Body of pancreas (tissue), 4 donors: ENCODE measurements around the gene DIRAS1.

ENCODE experiments used
- POLR2A ChIP-seq, 3 donors: fragments of 450-650 bp; IDR thresholded peaks; one replicate each; pipeline ENCODE4 v1.6.1; 2016; ENCODE audit warnings: antibody characterized with exemption in 3 of 3, mild to moderate bottlenecking in 2 of 3
- TF ChIP-seq, protein P1 (sequence below), 7 experiments: fragments of 450-650 bp in 4 of 7; fragments of 200-600 bp in 3 of 7; sonication (generic) in 3 of 7; IDR thresholded peaks; one replicate each; pipeline ENCODE4 v1.5.1; 2016 to 2019; ENCODE audit warnings: antibody characterized with exemption in 7 of 7

DNA sequence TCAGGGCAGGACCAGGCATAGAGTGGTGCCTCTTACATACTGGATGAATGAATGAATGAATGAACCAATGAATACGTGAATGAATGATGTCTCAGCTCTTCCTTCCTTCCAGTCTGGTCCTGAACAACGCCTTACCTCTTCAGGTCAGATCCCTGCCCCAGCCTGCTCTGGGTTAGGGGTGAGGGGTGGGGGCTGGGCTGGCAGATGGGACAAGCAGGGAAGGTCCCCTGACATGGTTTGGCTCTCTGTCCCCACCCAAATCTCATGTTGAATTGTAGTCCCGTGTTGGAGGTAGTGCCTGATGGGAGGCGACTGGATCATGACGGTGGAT lies 9.3 kb downstream of the DIRAS1 start:
- TF ChIP-seq, protein P1, sequence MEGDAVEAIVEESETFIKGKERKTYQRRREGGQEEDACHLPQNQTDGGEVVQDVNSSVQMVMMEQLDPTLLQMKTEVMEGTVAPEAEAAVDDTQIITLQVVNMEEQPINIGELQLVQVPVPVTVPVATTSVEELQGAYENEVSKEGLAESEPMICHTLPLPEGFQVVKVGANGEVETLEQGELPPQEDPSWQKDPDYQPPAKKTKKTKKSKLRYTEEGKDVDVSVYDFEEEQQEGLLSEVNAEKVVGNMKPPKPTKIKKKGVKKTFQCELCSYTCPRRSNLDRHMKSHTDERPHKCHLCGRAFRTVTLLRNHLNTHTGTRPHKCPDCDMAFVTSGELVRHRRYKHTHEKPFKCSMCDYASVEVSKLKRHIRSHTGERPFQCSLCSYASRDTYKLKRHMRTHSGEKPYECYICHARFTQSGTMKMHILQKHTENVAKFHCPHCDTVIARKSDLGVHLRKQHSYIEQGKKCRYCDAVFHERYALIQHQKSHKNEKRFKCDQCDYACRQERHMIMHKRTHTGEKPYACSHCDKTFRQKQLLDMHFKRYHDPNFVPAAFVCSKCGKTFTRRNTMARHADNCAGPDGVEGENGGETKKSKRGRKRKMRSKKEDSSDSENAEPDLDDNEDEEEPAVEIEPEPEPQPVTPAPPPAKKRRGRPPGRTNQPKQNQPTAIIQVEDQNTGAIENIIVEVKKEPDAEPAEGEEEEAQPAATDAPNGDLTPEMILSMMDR (IDR thresholded peaks at IDR 0.05): no peak
- TF ChIP-seq POLR2A (IDR thresholded peaks at IDR 0.05): no peak
